Measurements from ENCODE around the gene SCLY. TPM values are rescaled to one million over a fixed set of nuclear protein-coding genes. Genes with fewer than 3 reads are reported as not detected.

SCLY gene
- total RNA-seq, 4 donors from 2014 or later: 9.8 to 17.9 (median 13.9) TPM

- Histone ChIP-seq H3K4me3 (no peak overlapping the region), H3K27ac (replicated peaks in 1 of 4) (no peak overlapping the region), H3K36me3 (peaks cover 0 to 14% (median 7%) of the 10 kb centered on the region in 4 donors), H3K4me1 (no peaks in the 10 kb centered on the region), H3K9me3 (no peaks in the 10 kb centered on the region), H3K27me3 (no peaks in the 10 kb centered on the region)
- intact Hi-C loops (cut with DNase I): no loop called here
- 95% methylated on average over 25 of the region's 26 CpGs for WGBS
- TF ChIP-seq POLR2A (IDR thresholded peaks at IDR 0.05; ENCODE audit: low read depth): no peak
- TF ChIP-seq CTCF (IDR thresholded peaks at IDR 0.05): no peak
- no peak for TF ChIP-seq POLR2AphosphoS5 (IDR thresholded peaks at IDR 0.05)
- no peak for TF ChIP-seq EP300 (IDR thresholded peaks at IDR 0.05)
- DNase-seq (ENCODE audit: extremely low spot score): peak; percentile 88
These were observed 32.7 kb downstream of the SCLY start for GRCh38 chr2:238093181-238094140.

DNA sequence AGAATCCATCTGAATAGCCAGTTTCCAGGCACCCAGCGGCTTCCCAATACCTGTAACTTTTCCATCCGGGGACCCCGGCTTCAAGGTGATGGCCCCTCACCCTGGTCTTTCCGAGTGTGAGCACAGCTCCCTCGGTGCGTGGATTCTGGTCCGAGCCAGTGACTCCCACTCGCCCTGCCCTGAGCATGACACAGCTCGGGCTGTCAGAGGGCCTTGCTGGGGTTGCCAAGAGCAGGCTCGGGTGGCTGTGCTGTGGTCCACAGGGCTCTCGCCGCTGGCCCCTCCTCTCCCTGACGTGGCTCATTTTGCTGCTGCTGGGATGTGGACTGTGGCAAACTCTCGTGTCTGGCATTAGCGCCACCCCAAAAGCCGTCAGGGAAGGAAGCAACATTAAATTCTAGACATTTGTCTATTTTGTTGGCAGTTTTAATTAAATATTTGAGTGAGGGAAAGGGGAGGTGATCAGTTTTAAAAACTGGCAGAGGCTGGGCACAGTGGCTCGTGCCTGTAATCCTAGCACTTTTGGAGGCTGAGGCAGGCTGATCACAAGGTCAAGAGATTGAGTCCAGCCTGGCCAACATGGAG, 33.7 kb downstream of the SCLY start:
- H3K4me3 ChIP-seq: no peak overlapping the region
- peak; percentile 66 for DNase-seq (ENCODE audit: extremely low spot score)
- H3K4me1 ChIP-seq: no peaks in the 10 kb centered on the region
- H3K36me3 ChIP-seq: peaks cover 0 to 14% (median 7%) of the 10 kb centered on the region in 4 donors
- intact Hi-C loops (cut with DNase I): no loop called here
- no peak overlapping the region for H3K27ac ChIP-seq (replicated peaks in 1 of 4)
- H3K27me3 ChIP-seq: no peaks in the 10 kb centered on the region
- 91% methylated on average over 17 of the region's 17 CpGs for WGBS
- H3K9me3 ChIP-seq: no peaks in the 10 kb centered on the region
- TF ChIP-seq CTCF (IDR thresholded peaks at IDR 0.05) (no peak), POLR2AphosphoS5 (IDR thresholded peaks at IDR 0.05) (no peak), EP300 (IDR thresholded peaks at IDR 0.05) (no peak), POLR2A (IDR thresholded peaks at IDR 0.05; ENCODE audit: low read depth) (no peak)

GRCh38 chr2:238095143-238095542, 34.3 kb downstream of the SCLY start:
- intact Hi-C loops (cut with DNase I): no loop called here
- peaks cover 0 to 14% (median 7%) of the 10 kb centered on the region in 4 donors for H3K36me3 ChIP-seq
- no peak overlapping the region for H3K27ac ChIP-seq (replicated peaks in 1 of 4)
- no peaks in the 10 kb centered on the region for H3K27me3 ChIP-seq
- TF ChIP-seq CTCF (IDR thresholded peaks at IDR 0.05) (no peak), EP300 (IDR thresholded peaks at IDR 0.05) (no peak), POLR2AphosphoS5 (IDR thresholded peaks at IDR 0.05) (no peak), POLR2A (IDR thresholded peaks at IDR 0.05; ENCODE audit: low read depth) (no peak)
- no peak overlapping the region for H3K4me3 ChIP-seq
- WGBS: 89% methylated on average over 7 of the region's 7 CpGs
- H3K4me1 ChIP-seq: no peaks in the 10 kb centered on the region
- no peaks in the 10 kb centered on the region for H3K9me3 ChIP-seq
- DNase-seq (ENCODE audit: extremely low spot score): peak; percentile 57

DNA sequence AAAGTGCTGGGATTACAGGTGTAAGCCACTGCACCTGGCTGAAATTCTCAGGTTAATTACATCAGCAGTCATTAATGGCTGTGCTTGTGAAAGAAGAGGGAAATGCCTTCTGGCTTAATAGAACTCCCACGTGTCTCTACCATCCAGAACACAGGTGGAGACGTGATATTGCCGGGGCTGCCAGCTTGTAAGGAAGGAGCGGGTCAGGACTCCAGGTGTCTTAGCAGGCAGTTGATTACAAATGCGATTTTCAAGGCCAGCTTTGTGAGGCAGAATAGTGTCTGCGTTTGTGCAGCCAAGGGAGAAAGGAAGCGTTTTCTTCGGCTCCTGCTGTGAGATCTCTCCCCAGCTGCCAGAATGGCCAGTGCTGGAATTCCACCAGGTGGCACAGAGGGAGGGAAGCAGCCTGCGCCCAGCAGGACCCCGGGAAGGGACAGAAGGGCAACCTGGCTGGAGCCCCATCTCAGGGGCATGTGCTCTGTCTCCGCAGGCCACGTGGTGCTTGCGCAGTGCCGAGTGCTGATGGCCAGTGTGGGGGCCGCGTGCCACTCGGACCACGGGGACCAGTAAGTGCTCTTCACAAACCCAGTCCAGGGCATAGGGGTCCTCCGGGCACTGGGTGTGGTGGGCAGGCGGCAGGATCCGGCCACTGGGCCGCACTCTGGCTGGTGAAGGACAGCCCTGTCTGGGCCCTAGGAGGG, 35.7 kb downstream of the SCLY start:
- TF ChIP-seq CTCF (IDR thresholded peaks at IDR 0.05): no peak
- no peak for TF ChIP-seq POLR2AphosphoS5 (IDR thresholded peaks at IDR 0.05)
- no peak for TF ChIP-seq POLR2A (IDR thresholded peaks at IDR 0.05; ENCODE audit: low read depth)
- no peak for TF ChIP-seq EP300 (IDR thresholded peaks at IDR 0.05)
- intact Hi-C loops (cut with DNase I): no loop called here
- 90% methylated on average over 17 of the region's 22 CpGs for WGBS

More for the DNA sequence above, 35.7 kb downstream of the SCLY start:
- H3K9me3 ChIP-seq: no peaks in the 10 kb centered on the region
- H3K4me1 ChIP-seq: no peaks in the 10 kb centered on the region
- peaks cover 0 to 12% (median 7%) of the 10 kb centered on the region in 4 donors for H3K36me3 ChIP-seq
- H3K27me3 ChIP-seq: no peaks in the 10 kb centered on the region
- no peak overlapping the region for H3K27ac ChIP-seq (replicated peaks in 1 of 4)
- H3K4me3 ChIP-seq: no peak overlapping the region
- peak; percentile 74 for DNase-seq (ENCODE audit: extremely low spot score)

Data from esophagus muscularis mucosa (tissue), 4 donors.